HepG2 (cell line): ENCODE results near the gene SYCE3. TPM values are rescaled to one million over a fixed set of nuclear protein-coding genes. Genes with fewer than 3 reads are reported as not detected.

Source experiments
- ARID3A ChIP-seq: IDR thresholded peaks from 2 replicates; pipeline ENCODE4 v1.6.1; 2012; ENCODE audit warnings: low read depth, low read length, improper control_type of control experiment
- NCOA5 ChIP-seq: sonication (generic); formaldehyde crosslinking; IDR thresholded peaks from 2 replicates; pipeline ENCODE4 v1.4.0; 2020; ENCODE audit warnings: missing genetic modification reagents
- PCBP1 ChIP-seq: fragments of 200-400 bp; formaldehyde crosslinking; IDR thresholded peaks from 2 replicates; pipeline ENCODE4 v1.6.1; 2017; ENCODE audit warnings: mild to moderate bottlenecking, low read depth, low read length, borderline replicate concordance
- PREB ChIP-seq: sonication (generic); formaldehyde crosslinking; IDR thresholded peaks from 2 replicates; pipeline ENCODE4 v1.4.0; 2020; ENCODE audit warnings: missing genetic modification reagents
- RFXANK ChIP-seq: IDR thresholded peaks from 2 replicates; pipeline ENCODE4 v1.6.1; 2016
- SSRP1 ChIP-seq: IDR thresholded peaks from 2 replicates; pipeline ENCODE4 v1.6.1; 2016; ENCODE audit warnings: control low read depth
- TFAP4 ChIP-seq: sonication (generic); IDR thresholded peaks from 2 replicates; pipeline ENCODE4 v1.6.1; 2016; ENCODE audit warnings: low read depth, borderline replicate concordance
- YEATS4 ChIP-seq: sonication (generic); formaldehyde crosslinking; IDR thresholded peaks from 2 replicates; pipeline ENCODE4 v1.4.0; 2020; ENCODE audit warnings: missing genetic modification reagents, borderline replicate concordance
- ZFP41 ChIP-seq: sonication (generic); formaldehyde crosslinking; IDR thresholded peaks from 2 replicates; pipeline ENCODE4 v1.4.0; 2020; ENCODE audit warnings: mild to moderate bottlenecking, missing genetic modification reagents, borderline replicate concordance
- ZNF260 ChIP-seq: sonication (generic); formaldehyde crosslinking; IDR thresholded peaks from 2 replicates; pipeline ENCODE4 v1.4.0; 2020; ENCODE audit warnings: missing genetic modification reagents, low read depth, mild to moderate bottlenecking, borderline replicate concordance
- ZNF577 ChIP-seq: sonication (generic); formaldehyde crosslinking; IDR thresholded peaks from 2 replicates; pipeline ENCODE4 v1.4.0; 2020; ENCODE audit warnings: mild to moderate bottlenecking, low read depth, missing genetic modification reagents, borderline replicate concordance
- ZUFSP ChIP-seq: sonication (generic); formaldehyde crosslinking; IDR thresholded peaks from 2 replicates; pipeline ENCODE4 v1.9.0; 2021; ENCODE audit warnings: missing genetic modification reagents, mild to moderate bottlenecking, borderline replicate concordance
- ZZZ3 ChIP-seq: sonication (generic); formaldehyde crosslinking; IDR thresholded peaks from 2 replicates; pipeline ENCODE4 v1.4.0; 2020; ENCODE audit warnings: missing genetic modification reagents, mild to moderate bottlenecking, borderline replicate concordance
- polyA plus RNA-seq, 8 experiments: library from polyadenylated mRNA; depleted of rRNA in 3 of 8; stranded (reverse) in 7 of 8; unstranded in 1 of 8; fragments of >200 nt; fragmentation: Illumina TruSeq in 4 of 8; extraction: Trizol in 4 of 8; gene quantifications; 2 replicates each; pipeline versions ENCODE4 v1.2.1 to v1.2.3, GENCODE V29; 2011 to 2016; ENCODE audit warnings: low read depth in 4 of 8, missing spikeins in 1 of 8, mixed read lengths in 1 of 8; ENCODE audit not compliant: insufficient read depth in 1 of 8
- total RNA-seq, 5 experiments: library from RNA; depleted of rRNA; stranded (reverse); fragments of >200 nt; fragmentation: Illumina TruSeq; extraction: Trizol; gene quantifications; 2 replicates each; pipeline ENCODE4 v1.2.3, GENCODE V29; 2016; ENCODE audit warnings: low read depth in 1 of 5
- TF ChIP-seq, protein P1 (sequence below): sonication (generic); formaldehyde crosslinking; IDR thresholded peaks from 2 replicates; pipeline ENCODE4 v1.9.0; 2021; ENCODE audit warnings: missing genetic modification reagents, borderline replicate concordance
- TF ChIP-seq, protein P2 (sequence below): sonication (generic); formaldehyde crosslinking; IDR thresholded peaks from 2 replicates; pipeline ENCODE4 v1.5.0; 2020; ENCODE audit warnings: mild to moderate bottlenecking, missing genetic modification reagents
- TF ChIP-seq, protein P3 (sequence below): sonication (generic); formaldehyde crosslinking; IDR thresholded peaks from 2 replicates; pipeline ENCODE4 v1.4.0; 2020; ENCODE audit warnings: missing genetic modification reagents; ENCODE audit errors: not compliant biosample characterization

The SYCE3 gene
- total and polyA plus RNA-seq, 2 of the 13 experiments (the other 11 are each of a cell fraction or from before 2014, with no cell fraction given): not detected

DNA sequence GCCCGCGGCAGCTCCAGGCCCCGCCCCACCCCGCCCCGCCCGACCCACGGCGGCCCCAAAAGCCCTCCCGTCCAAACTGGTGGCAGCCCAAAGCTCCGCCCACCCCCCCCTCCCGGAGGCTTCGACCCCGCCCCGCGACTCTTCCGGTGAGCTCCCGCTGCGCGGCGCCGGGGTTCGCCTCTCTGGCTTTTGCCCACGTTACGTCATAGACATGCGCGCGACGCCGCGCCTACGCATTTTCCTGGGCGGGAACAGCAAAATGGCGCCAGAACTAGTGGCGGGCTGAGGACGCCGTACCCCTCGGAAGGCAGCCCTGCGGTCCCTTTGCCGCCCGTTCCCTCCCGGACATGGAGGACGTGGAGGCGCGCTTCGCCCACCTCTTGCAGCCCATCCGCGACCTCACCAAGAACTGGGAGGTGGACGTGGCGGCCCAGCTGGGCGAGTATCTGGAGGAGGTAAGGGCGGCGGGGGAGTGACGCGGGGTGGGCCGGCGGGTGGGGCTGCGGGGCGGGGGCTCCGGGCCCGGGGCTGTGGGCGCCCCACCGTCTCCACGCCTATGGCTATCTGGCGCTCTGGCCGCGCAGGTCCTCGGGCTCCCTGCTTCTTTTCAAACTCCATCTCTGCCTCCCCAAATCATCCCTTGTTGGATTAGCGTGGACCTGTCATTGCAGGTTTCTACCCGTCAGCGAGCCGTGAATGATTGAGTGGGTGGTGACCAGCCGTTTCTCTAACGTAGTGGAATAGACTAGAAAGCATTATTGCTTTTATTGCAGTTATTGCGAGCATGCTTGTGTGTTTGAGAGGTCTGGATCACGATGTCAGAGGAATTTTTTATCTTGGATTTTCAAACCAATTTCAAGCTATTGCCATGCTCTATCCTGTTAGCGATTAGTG lies 54.5 kb downstream of the SYCE3 start, which contains the start of gene NCAPH2 (continued):
- TF ChIP-seq, protein P1, sequence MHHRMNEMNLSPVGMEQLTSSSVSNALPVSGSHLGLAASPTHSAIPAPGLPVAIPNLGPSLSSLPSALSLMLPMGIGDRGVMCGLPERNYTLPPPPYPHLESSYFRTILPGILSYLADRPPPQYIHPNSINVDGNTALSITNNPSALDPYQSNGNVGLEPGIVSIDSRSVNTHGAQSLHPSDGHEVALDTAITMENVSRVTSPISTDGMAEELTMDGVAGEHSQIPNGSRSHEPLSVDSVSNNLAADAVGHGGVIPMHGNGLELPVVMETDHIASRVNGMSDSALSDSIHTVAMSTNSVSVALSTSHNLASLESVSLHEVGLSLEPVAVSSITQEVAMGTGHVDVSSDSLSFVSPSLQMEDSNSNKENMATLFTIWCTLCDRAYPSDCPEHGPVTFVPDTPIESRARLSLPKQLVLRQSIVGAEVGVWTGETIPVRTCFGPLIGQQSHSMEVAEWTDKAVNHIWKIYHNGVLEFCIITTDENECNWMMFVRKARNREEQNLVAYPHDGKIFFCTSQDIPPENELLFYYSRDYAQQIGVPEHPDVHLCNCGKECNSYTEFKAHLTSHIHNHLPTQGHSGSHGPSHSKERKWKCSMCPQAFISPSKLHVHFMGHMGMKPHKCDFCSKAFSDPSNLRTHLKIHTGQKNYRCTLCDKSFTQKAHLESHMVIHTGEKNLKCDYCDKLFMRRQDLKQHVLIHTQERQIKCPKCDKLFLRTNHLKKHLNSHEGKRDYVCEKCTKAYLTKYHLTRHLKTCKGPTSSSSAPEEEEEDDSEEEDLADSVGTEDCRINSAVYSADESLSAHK (CRISPR knock-in tag): no peak
- TF ChIP-seq, protein P2, sequence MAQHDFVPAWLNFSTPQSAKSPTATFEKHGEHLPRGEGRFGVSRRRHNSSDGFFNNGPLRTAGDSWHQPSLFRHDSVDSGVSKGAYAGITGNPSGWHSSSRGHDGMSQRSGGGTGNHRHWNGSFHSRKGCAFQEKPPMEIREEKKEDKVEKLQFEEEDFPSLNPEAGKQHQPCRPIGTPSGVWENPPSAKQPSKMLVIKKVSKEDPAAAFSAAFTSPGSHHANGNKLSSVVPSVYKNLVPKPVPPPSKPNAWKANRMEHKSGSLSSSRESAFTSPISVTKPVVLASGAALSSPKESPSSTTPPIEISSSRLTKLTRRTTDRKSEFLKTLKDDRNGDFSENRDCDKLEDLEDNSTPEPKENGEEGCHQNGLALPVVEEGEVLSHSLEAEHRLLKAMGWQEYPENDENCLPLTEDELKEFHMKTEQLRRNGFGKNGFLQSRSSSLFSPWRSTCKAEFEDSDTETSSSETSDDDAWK (CRISPR knock-in tag): no peak
- no peak; the same call in 1 of the 2 replicates for TF ChIP-seq ZZZ3
- TF ChIP-seq PCBP1: 0 out of 2 replicates have a peak, but pooled peaks have one; percentile 41
- TF ChIP-seq, protein P3, sequence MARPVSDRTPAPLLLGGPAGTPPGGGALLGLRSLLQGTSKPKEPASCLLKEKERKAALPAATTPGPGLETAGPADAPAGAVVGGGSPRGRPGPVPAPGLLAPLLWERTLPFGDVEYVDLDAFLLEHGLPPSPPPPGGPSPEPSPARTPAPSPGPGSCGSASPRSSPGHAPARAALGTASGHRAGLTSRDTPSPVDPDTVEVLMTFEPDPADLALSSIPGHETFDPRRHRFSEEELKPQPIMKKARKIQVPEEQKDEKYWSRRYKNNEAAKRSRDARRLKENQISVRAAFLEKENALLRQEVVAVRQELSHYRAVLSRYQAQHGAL (CRISPR knock-in tag): no peak
- TF ChIP-seq YEATS4 (CRISPR knock-in tag): peak; percentile 39; the same call in 1 of the 2 replicates
- no peak for TF ChIP-seq ZNF577 (CRISPR knock-in tag)
- no peak for TF ChIP-seq ZNF260 (CRISPR knock-in tag)
- no peak for TF ChIP-seq ZFP41
- no peak for TF ChIP-seq TFAP4
- no peak for TF ChIP-seq ZUFSP (CRISPR knock-in tag)
- TF ChIP-seq ARID3A: no peak
- TF ChIP-seq PREB (CRISPR knock-in tag): no peak
- no peak for TF ChIP-seq SSRP1
- TF ChIP-seq NCOA5 (CRISPR knock-in tag): no peak
- TF ChIP-seq RFXANK (CRISPR knock-in tag): no peak
